GM21423 (cell line): Measurements from ENCODE around the gene TRMT5.

Source experiments
- ATAC-seq: cut with Tn5 transposase; IDR thresholded peaks from one replicate; pipeline ENCODE4 v1.9.1; 2021; ENCODE audit warnings: mild to moderate bottlenecking, moderate library complexity; ENCODE audit not compliant: unreplicated experiment

The TRMT5 gene

GRCh38 chr14:60980811-60981632 is at the start of gene TRMT5, which contains the start of gene SLC38A6:
Gene TRMT5, minus strand, starts transcription at chr14:60981079. Its CDS starts 106 bp downstream, at chr14:60980973.
Gene SLC38A6, plus strand, starts transcription at chr14:60981245. Its CDS starts 33 bp downstream, at chr14:60981278.
- peak; percentile 88 for ATAC-seq

GRCh38 chr14:61026526-61026925 is 45.6 kb upstream of the TRMT5 start:
- no peak for ATAC-seq

GRCh38 chr14:61025251-61026223 is 44.7 kb upstream of the TRMT5 start:
- no peak for ATAC-seq

- ATAC-seq: no peak
Measured at GRCh38 chr14:61019537-61019936, 38.7 kb upstream of the TRMT5 start.

- no peak for ATAC-seq
Measured at GRCh38 chr14:61003571-61003970, 22.7 kb upstream of the TRMT5 start.

- no peak for ATAC-seq
Measured at GRCh38 chr14:60999536-60999935, 18.7 kb upstream of the TRMT5 start.

GRCh38 chr14:60998617-60999016 is 17.7 kb upstream of the TRMT5 start:
- ATAC-seq: no peak

- no peak for ATAC-seq
Measured at GRCh38 chr14:60989599-60989998, 8.7 kb upstream of the TRMT5 start.

GRCh38 chr14:60986500-60986899 is 5.6 kb upstream of the TRMT5 start:
- no peak for ATAC-seq

- no peak for ATAC-seq
Measured at GRCh38 chr14:60984196-60984595, 3.3 kb upstream of the TRMT5 start.

- no peak for ATAC-seq
Measured at GRCh38 chr14:60981633-60982455, 965 bp upstream of the TRMT5 start.

- no peak for ATAC-seq
Measured at GRCh38 chr14:60977847-60978246, 3.0 kb downstream of the TRMT5 start.

GRCh38 chr14:60975551-60975950 is 5.3 kb downstream of the TRMT5 start:
- no peak for ATAC-seq

GRCh38 chr14:60974090-60974651 is 6.7 kb downstream of the TRMT5 start:
- ATAC-seq: no peak

GRCh38 chr14:60973070-60973469 is 7.8 kb downstream of the TRMT5 start:
- no peak for ATAC-seq

GRCh38 chr14:60972295-60972694 is 8.6 kb downstream of the TRMT5 start:
- ATAC-seq: no peak

- ATAC-seq: no peak
Measured at GRCh38 chr14:60971271-60971670, 9.6 kb downstream of the TRMT5 start.

- no peak for ATAC-seq
Measured at GRCh38 chr14:60970146-60970545, 10.7 kb downstream of the TRMT5 start.

- no peak for ATAC-seq
Measured at GRCh38 chr14:60968671-60969070, 12.2 kb downstream of the TRMT5 start.

GRCh38 chr14:60968099-60968498 is 12.8 kb downstream of the TRMT5 start:
- ATAC-seq: no peak
